NCI-H2171 treated with DMSO at 0.1 percent for 48 hours (cell line): Measurements from ENCODE around the gene PTPRJ.

ENCODE experiments used
- DNase-seq: peaks from one replicate; lab custom pipeline; 2025; lab: John Stamatoyannopoulos, UW

Gene PTPRJ

GRCh38 chr11:47969401-47969800, 11.0 kb upstream of the PTPRJ start:
- DNase-seq, result no peak

GRCh38 chr11:47971501-47971900, 8.9 kb upstream of the PTPRJ start:
- DNase-seq, result peak; percentile 71

DNA sequence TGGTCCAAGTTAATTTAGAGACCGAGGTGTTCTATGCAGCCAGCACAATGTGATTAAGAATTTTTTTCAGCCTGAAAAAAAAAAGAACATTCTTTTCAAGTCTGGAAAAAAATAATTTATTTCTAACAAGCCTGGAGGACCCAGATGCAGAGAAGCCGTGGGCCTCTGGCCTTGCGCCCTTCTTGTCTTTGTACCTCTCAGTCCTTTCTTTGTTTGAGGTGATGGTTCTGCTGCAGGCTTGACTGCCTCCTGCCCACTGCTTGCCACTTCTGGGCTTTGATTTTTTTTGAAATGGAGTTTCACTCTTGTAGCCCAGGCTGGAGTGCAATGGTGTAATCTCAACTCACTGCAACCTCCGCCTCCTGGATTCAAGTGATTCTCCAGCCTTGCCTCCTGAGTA, 7.2 kb upstream of the PTPRJ start:
- DNase-seq, result no peak

DNA sequence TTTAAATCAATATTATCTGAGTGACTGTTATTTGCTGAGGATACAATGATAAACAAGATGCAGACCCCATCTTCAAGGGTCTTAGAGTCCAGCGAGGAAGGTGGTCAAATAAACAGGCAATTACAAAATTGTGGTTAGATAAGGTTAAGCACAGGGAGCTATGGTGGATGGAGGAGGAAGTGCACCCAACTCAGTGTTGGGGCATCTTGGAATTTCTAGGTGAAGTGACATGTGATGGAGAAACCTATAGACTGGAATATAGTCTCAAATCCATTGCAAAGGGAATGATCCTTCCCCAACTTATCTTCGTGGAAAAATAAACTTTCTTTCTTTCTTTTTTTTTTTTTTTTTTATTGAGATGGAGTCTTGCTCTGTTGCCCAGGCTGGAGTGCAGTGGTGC, 3.4 kb upstream of the PTPRJ start:
- no peak for DNase-seq

DNA sequence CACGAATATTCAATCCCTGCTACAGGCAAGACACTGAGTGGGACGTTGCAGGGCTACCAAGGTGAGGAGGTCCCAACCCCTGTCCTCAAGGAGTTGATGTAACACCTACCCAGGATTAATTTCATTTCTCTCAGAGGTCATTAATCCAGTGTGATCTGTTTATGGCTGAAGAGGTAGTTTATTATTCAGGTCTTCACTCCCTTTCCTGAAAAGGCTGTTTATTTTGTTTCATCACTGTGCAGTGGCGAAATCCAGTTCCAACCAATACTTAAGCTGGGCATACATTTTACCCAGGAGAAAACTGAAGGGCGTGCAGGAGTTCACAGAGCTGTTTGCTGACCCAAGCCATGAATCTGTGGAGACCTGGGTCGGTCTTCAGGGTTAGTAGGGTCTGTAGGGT, 2.7 kb upstream of the PTPRJ start:
- no peak for DNase-seq

DNA sequence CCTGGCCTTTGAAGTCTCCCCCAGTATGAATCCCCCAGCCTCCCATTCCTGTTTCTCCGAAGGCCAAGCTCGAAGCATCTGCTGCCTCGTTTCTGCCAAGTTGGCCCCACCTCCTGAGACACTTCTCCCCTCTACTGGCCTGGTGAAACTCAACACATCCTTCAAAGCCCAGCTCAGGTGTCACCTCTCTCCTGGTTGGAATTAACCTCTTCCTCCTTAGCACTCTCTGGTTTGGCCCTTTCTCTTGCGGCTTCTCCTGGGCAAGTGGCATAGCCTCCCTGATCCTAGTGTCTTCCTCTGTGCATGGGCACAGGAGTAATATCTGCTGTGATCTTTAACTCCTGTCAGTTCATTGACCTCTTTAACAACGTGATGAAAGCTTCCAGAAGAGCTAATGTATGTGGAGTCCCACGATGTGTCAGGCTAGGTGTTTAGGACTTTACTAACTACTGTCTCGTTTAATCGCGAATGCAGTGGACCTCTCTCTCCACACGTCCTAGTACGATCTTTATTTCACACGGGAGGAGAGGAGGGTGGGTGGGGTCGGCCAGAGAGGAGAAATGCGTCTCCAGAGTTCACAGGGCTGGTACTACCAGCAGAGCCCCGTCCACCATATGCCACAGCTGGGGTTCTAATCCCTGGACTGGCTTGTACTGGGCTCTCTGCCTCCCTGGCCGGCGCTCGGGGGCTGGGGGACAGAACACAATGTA, 826 bp upstream of the PTPRJ start:
- peak; percentile 85 for DNase-seq

DNA sequence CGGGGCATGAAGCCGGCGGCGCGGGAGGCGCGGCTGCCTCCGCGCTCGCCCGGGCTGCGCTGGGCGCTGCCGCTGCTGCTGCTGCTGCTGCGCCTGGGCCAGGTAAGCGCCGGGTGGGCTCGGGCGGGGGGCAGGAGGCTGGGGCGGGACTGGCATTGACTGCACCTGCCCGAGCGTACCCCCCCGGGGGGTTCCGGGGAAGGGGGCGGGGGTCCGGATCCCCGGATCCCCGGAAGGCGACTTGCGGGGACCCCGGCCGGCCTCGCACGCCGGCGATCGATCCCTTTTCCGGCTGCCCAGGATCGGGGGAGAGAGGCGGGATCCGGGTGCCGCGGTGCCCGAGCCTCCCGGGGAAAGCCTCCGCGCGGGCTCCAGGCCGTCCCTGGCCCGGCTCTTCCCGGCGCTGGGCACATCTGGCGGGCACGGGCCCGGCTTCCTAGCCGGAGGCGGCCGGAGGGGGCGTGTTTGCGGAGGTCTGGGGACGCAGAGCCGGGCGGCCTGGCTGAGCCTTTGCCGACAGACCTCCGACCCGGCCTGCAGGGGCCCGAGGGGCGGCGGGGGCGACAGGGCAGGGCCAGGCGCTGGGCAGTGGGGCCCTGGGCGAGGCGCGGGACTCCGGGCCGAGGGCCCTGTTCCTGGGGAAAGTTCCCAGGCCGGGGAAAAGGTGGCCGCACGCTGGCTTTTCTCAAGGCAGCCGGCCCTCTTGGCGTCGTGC, 705 bp downstream of the PTPRJ start:
- peak; percentile 27 for DNase-seq

GRCh38 chr11:47981667-47982404, 1.5 kb downstream of the PTPRJ start:
- no peak for DNase-seq

GRCh38 chr11:47982616-47983015, 2.3 kb downstream of the PTPRJ start:
- no peak for DNase-seq

DNA sequence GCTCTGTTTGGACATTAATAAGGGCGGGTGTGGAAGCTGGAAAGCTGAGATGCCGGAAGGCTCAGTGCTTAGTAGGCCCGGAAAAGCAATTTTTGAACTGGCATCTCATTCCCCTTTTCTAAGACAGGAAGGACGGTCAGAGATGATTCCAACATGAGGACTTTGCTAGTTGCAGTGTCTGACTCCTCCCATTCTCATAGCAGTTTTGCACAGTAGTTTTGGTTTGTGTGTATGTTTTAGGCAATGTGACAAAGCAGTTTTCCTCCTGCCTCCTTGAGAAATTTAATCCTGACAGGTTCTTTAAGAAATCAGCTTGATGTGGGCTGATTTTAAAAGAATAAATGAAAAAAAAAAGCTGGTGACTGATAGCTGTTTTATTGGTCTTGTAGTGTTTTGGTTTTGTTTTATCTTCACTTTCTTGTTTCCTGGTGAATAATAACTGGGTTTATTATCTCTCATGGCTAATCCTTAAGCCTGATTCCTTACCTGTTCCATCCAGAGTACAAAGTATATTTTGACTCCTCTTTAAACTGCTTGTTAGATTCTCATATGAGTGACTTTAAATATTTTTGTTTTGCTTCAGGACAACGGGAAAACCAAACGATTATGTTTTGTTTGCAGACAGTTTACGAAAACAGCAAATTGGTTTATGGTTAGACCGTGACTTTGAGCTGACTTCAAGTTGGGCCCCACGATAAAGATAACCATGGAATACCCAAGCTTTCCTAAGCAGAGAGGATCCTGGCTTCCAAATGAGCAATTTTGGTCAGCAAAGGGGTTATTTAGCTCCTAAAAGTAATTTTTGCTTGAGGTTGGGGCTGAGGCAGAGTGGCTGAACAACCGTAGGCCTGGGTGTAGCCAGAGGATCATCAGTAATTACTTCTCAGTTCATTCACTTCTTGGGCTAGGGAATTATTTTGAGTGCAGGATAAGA, 3.4 kb downstream of the PTPRJ start:
- DNase-seq, result no peak

DNA sequence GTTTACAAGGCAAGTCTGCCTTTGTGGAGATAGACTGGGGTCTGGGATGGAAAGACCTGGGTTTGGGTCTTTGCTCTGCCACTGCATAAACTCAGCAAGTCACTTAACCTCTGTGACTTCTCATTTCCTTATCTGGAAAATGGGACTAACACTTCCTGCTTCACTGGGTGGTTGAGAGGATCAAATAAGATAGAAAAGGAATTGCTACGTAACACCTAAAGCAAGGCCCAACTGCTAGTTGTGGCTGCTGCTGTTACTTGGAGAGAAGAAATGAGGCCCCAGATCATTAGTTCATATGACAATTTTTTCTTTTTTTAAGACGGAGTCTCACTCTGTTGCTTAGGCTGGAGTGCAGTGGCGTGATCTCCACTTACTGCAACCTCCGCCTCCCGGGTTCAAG, 5.9 kb downstream of the PTPRJ start:
- no peak for DNase-seq

- DNase-seq, result no peak
These were observed 6.4 kb downstream of the PTPRJ start for GRCh38 chr11:47986742-47987141.

- no peak for DNase-seq
These were observed 7.0 kb downstream of the PTPRJ start for GRCh38 chr11:47987310-47987709.

GRCh38 chr11:47987781-47988180, 7.4 kb downstream of the PTPRJ start:
- no peak for DNase-seq

- DNase-seq, result no peak
These were observed 9.4 kb downstream of the PTPRJ start for GRCh38 chr11:47989779-47990178.

GRCh38 chr11:47991266-47991830, 11.0 kb downstream of the PTPRJ start:
- DNase-seq, result peak; percentile 44

GRCh38 chr11:47991894-47992293, 11.5 kb downstream of the PTPRJ start:
- DNase-seq, result no peak

GRCh38 chr11:47992959-47993820, 12.8 kb downstream of the PTPRJ start:
- no peak for DNase-seq

DNA sequence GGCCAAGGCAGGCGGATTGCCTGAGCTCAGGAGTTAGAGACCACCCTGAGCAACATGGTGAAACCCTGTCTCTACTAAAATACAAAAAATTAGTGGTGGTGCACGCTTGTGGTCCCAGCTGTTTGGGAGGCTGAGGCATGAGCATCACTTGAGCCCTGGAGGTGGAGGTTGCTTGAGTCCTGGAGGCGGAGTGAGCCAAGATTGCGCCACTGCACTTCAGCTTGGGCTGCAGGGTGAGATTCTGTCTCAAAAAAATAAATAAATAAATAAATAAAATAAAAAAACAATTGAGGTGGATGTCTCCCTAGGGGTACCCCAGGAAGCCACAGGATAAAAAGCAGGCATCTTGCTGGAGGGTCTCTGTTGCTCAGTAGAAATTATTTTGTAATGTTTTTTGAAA, 14.1 kb downstream of the PTPRJ start:
- DNase-seq, result no peak

DNA sequence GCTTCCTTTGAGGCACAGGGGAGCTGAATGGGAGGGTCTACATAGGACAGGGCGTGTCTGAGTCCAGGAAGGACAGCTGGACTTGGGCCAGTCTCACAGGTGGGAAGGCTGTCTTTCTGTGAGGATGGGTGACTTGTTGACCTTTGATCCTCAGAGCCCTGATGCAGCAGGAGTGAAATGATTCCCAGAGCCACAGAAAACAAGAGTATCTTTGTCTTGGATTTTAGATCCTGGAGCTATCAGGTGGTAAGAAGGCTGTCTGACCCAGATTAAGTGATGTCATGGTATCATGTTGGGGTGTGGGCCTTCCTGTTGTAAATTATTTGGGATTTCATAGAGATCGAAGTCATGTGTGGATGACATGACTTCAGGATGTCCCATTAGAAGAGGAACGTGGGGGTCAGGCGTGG, 15.0 kb downstream of the PTPRJ start:
- DNase-seq, result no peak
